GM12878 (cell line): ENCODE data around the gene COG4. TPM values are rescaled to one million over a fixed set of nuclear protein-coding genes. Genes with fewer than 3 reads are reported as not detected.

Source experiments
- ATAC-seq: fragments of 200-7000 bp; cut with Tn5 transposase; 3 replicates; pipeline ENCODE4 v1.9.1; 2020; ENCODE audit warnings: mild to moderate bottlenecking, moderate library complexity
- BruUV-seq: library from RNA; stranded (reverse); fragments of 400-500 nt; replicated peaks from 2 replicates; lab custom pipeline; 2021; lab: Mats Ljungman, UMichigan
- CTCF ChIA-PET: fragments of 300-600 bp; sonication (Branson Sonifier 250); formaldehyde crosslinking; extraction: SDS; loops from one replicate; lab custom pipeline; 2021; ENCODE audit warnings: inconsistent platforms; lab: Yijun Ruan, JAX
- POLR2A ChIA-PET: fragments of 350-600 bp; formaldehyde crosslinking; extraction: SDS; loops from one replicate; lab custom pipeline; 2021; ENCODE audit warnings: inconsistent platforms; lab: Charles Lee
- RAD21 ChIA-PET: fragments of 300-600 bp; sonication (Branson Sonifier 250); formaldehyde crosslinking; loops from one replicate; lab custom pipeline; 2023; ENCODE audit warnings: antibody characterized with exemption; ENCODE audit not compliant: unreplicated experiment; lab: Charles Lee
- SMC1A ChIA-PET: fragments of 300-600 bp; sonication (Branson Sonifier 250); formaldehyde crosslinking; loops from one replicate; lab custom pipeline; 2023; ENCODE audit not compliant: unreplicated experiment, uncharacterized antibody; lab: Charles Lee
- DNase-seq: peaks from one replicate; pipeline ENCODE4 v3.0.0-alpha.2; 2011; ENCODE audit warnings: low read depth, low spot score
- FAIRE-seq: peaks from 3 replicates; lab custom pipeline; 2011; peaks lifted over from hg19 to GRCh38; lab: Jason Lieb, UNC
- H2AFZ ChIP-seq: 2 replicates; pipeline ENCODE4 v1.6.0; 2011; ENCODE audit warnings: low read depth, low read length, control low read depth; ENCODE audit not compliant: control insufficient read depth
- H3K27ac ChIP-seq: 2 replicates; pipeline ENCODE4 v1.5.1; 2011; ENCODE audit warnings: control low read depth; ENCODE audit not compliant: control insufficient read depth, insufficient read depth
- H3K27me3 ChIP-seq, 2 experiments: replicated peaks in 1 of 2; 2 replicates each; pipeline versions ENCODE4 v1.6.0 to v1.6.1; 2011; ENCODE audit warnings: low read length in 1 of 2; ENCODE audit not compliant: control insufficient read depth in 2 of 2, insufficient read depth in 2 of 2
- H3K36me3 ChIP-seq, 2 experiments: 2 replicates each; pipeline ENCODE4 v1.5.1; 2011; ENCODE audit warnings: low read length in 1 of 2; ENCODE audit not compliant: control insufficient read depth in 2 of 2, insufficient read depth in 2 of 2
- H3K4me1 ChIP-seq: 2 replicates; pipeline ENCODE4 v1.6.1; 2011; ENCODE audit warnings: mild to moderate bottlenecking, low read length, moderate library complexity, mixed read lengths; ENCODE audit not compliant: control insufficient read depth, insufficient read depth
- H3K4me2 ChIP-seq: 2 replicates; pipeline ENCODE4 v1.6.0; 2011; ENCODE audit warnings: control low read depth; ENCODE audit not compliant: control insufficient read depth, insufficient read depth
- H3K4me3 ChIP-seq: fragments of 200-600 bp; sonication (generic); 2 replicates; pipeline ENCODE4 v1.5.1; 2016
- H3K79me2 ChIP-seq: 2 replicates; pipeline ENCODE4 v1.6.0; 2011; ENCODE audit warnings: low read length; ENCODE audit not compliant: control insufficient read depth, insufficient read depth
- H3K9ac ChIP-seq: 2 replicates; pipeline ENCODE4 v1.8.0; 2011; ENCODE audit warnings: low read length, control low read depth, mixed read lengths; ENCODE audit not compliant: control insufficient read depth, insufficient read depth
- H3K9me3 ChIP-seq: replicated peaks from 3 replicates; pipeline ENCODE4 v1.5.1; 2011; ENCODE audit warnings: mild to moderate bottlenecking, low read length; ENCODE audit not compliant: control insufficient read depth, insufficient read depth
- H4K20me1 ChIP-seq: 2 replicates; pipeline ENCODE4 v1.6.0; 2011; ENCODE audit not compliant: control insufficient read depth, insufficient read depth
- CREM ChIP-seq: IDR thresholded peaks from 2 replicates; pipeline ENCODE4 v1.6.1; 2014; ENCODE audit warnings: antibody characterized with exemption, low read depth
- GABPA ChIP-seq: IDR thresholded peaks from 2 replicates; pipeline ENCODE4 v1.6.1; 2014; ENCODE audit warnings: antibody characterized with exemption, low read depth, mild to moderate bottlenecking, inconsistent platforms
- GATAD2B ChIP-seq: fragments of 450-650 bp; conservative IDR thresholded peaks from 2 replicates; pipeline ENCODE4 v1.6.1; 2017; ENCODE audit warnings: low read depth, mild to moderate bottlenecking, moderate library complexity
- HDGF ChIP-seq: fragments of 450-650 bp; IDR thresholded peaks from 2 replicates; pipeline ENCODE4 v1.6.1; 2016; ENCODE audit warnings: antibody characterized with exemption
- IKZF1 ChIP-seq: fragments of 450-650 bp; conservative IDR thresholded peaks from 2 replicates; pipeline ENCODE4 v1.6.1; 2017; ENCODE audit warnings: antibody characterized with exemption, mild to moderate bottlenecking
- KAT2A ChIP-seq: conservative IDR thresholded peaks from 2 replicates; pipeline ENCODE4 v1.6.1; 2011; ENCODE audit warnings: low read depth, low read length; ENCODE audit not compliant: control insufficient read depth
- MYC ChIP-seq: IDR thresholded peaks from 2 replicates; pipeline ENCODE4 v1.6.1; 2011; ENCODE audit warnings: mild to moderate bottlenecking, low read length, moderate library complexity, inconsistent platforms; ENCODE audit not compliant: insufficient read depth, insufficient replicate concordance, insufficient read length, severe bottlenecking
- SMC3 ChIP-seq: IDR thresholded peaks from 2 replicates; pipeline ENCODE4 v1.6.1; 2011; ENCODE audit warnings: low read length, improper control_type of control experiment, borderline replicate concordance
- ZNF217 ChIP-seq: fragments of 450-650 bp; IDR thresholded peaks from 2 replicates; pipeline ENCODE4 v1.6.1; 2017; ENCODE audit warnings: antibody characterized with exemption, mild to moderate bottlenecking
- WGBS: methylation state at CpG from one replicate; pipeline ENCODE4 v1.1.6; 2016; ENCODE audit warnings: low lambda C conversion rate; ENCODE audit not compliant: insufficient replicate concordance, insufficient coverage; ENCODE audit errors: missing lambda C conversion rate; 5-methylcytosine and 5-hydroxymethylcytosine counted together
- in situ Hi-C: fragments of 300-500 bp; cut with MboI; formaldehyde crosslinking; loops from 9 replicates; pipeline ENCODE4 v1.14.3; 2018; ENCODE audit warnings: mixed read lengths
- intact Hi-C: fragments of 100-400 bp; cut with micrococcal nuclease; formaldehyde crosslinking; loops from one replicate; pipeline ENCODE4 v1.14.2; 2022; ENCODE audit not compliant: unreplicated experiment
- polyA plus RNA-seq, 11 experiments: library from polyadenylated mRNA; depleted of rRNA in 4 of 11; unstranded in 6 of 11; stranded (reverse) in 5 of 11; fragments of >200 nt; fragmentation: Nextera tagmentation in 4 of 11; fragmentation: Illumina TruSeq in 1 of 11; extraction: Ambion mirVana in 4 of 11; extraction: Trizol in 1 of 11; gene quantifications; 1 replicate in 1 of 11; 2 replicates in 10 of 11; pipeline versions ENCODE4 v1.2.1 to v1.2.3, GENCODE V29; 2011 to 2016; ENCODE audit warnings: inconsistent platforms in 2 of 11, missing spikeins in 2 of 11, low read depth in 1 of 11
- total RNA-seq, 4 experiments: library from RNA; depleted of rRNA in 3 of 4; stranded (reverse); fragments of >200 nt in 3 of 4; fragmentation: Illumina TruSeq in 1 of 4; extraction: Trizol in 1 of 4; gene quantifications; 2 replicates each; pipeline versions ENCODE4 v1.2.1 to v1.2.3, GENCODE V29; 2013 to 2021
- TF ChIP-seq, protein P1 (sequence below): IDR thresholded peaks from 2 replicates; pipeline ENCODE4 v1.6.1; 2012; ENCODE audit warnings: improper control_type of control experiment, low read depth, low read length; ENCODE audit not compliant: insufficient replicate concordance
- TF ChIP-seq, protein P2 (sequence below), 3 experiments: IDR thresholded peaks in 2 of 3; conservative IDR thresholded peaks in 1 of 3; 2 replicates each; pipeline ENCODE4 v1.5.1; 2011; ENCODE audit warnings: low read depth in 3 of 3, low read length in 3 of 3, mild to moderate bottlenecking in 3 of 3, control low read depth in 2 of 3, moderate library complexity in 2 of 3, inconsistent platforms in 1 of 3, mixed read lengths in 1 of 3; ENCODE audit not compliant: control insufficient read depth in 2 of 3, insufficient read depth in 1 of 3; ENCODE audit errors: extremely low read depth in 1 of 3

Gene COG4
- total and polyA plus RNA-seq, 10 of the 15 experiments (the other 5 are each of a cell fraction or from before 2014, with no cell fraction given): 7.0 to 57.7 (median 33.0) TPM

DNA sequence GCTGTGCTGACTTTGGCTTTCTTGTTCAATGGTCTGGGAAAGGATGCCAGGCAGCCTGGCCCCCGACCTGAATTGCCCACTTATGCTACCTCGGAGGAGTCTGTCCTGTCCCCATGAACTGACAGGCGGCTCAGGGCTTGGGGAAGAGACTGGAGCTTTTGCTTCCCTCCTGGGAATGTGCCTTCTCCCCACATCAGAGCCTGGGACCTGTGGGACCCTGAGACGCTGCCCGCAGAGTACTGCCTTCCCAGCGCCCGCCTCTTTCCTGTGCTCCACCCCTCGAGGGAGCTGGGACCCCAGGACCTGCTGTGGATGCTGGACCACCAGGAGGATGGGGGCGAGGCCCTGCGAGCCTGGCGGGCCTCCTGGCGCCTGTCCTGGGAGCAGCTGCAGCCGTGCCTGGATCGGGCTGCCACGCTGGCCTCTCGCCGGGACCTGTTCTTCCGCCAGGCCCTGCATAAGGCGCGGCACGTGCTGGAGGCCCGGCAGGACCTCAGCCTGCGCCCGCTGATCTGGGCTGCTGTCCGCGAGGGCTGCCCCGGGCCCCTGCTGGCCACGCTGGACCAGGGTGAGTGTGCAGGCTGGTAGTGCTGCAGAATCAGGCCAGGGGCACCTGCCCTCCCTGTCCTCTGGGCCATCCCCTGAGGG lies 50.4 kb downstream of the COG4 start (continued):
- TF ChIP-seq, protein P1, sequence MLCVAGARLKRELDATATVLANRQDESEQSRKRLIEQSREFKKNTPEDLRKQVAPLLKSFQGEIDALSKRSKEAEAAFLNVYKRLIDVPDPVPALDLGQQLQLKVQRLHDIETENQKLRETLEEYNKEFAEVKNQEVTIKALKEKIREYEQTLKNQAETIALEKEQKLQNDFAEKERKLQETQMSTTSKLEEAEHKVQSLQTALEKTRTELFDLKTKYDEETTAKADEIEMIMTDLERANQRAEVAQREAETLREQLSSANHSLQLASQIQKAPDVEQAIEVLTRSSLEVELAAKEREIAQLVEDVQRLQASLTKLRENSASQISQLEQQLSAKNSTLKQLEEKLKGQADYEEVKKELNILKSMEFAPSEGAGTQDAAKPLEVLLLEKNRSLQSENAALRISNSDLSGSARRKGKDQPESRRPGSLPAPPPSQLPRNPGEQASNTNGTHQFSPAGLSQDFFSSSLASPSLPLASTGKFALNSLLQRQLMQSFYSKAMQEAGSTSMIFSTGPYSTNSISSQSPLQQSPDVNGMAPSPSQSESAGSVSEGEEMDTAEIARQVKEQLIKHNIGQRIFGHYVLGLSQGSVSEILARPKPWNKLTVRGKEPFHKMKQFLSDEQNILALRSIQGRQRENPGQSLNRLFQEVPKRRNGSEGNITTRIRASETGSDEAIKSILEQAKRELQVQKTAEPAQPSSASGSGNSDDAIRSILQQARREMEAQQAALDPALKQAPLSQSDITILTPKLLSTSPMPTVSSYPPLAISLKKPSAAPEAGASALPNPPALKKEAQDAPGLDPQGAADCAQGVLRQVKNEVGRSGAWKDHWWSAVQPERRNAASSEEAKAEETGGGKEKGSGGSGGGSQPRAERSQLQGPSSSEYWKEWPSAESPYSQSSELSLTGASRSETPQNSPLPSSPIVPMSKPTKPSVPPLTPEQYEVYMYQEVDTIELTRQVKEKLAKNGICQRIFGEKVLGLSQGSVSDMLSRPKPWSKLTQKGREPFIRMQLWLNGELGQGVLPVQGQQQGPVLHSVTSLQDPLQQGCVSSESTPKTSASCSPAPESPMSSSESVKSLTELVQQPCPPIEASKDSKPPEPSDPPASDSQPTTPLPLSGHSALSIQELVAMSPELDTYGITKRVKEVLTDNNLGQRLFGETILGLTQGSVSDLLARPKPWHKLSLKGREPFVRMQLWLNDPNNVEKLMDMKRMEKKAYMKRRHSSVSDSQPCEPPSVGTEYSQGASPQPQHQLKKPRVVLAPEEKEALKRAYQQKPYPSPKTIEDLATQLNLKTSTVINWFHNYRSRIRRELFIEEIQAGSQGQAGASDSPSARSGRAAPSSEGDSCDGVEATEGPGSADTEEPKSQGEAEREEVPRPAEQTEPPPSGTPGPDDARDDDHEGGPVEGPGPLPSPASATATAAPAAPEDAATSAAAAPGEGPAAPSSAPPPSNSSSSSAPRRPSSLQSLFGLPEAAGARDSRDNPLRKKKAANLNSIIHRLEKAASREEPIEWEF: no peak
- TF ChIP-seq ZNF217: no peak
- no peak for TF ChIP-seq GABPA

DNA sequence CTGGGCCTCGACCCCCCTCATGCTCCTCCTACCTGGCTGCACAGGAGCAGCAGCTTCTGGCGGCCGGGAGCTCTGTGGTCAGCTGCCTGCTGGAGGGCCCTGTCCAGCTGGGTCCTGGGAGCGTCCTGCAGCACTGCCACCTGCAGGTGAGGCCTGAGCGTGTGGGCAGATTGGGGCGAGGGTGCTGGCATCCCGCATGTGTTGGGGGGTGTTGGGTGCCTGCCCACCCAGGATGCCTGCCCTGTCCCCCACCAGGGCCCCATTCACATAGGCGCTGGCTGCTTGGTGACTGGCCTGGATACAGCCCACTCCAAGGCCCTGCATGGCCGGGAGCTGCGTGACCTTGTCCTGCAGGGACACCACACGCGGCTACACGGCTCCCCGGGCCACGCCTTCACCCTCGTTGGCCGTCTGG lies 52.4 kb downstream of the COG4 start:
- DNase-seq (no peak), ATAC-seq (peak; percentile 26; the same call in 2 of the 3 replicates), FAIRE-seq (no peak)
- H3K4me1 ChIP-seq: peaks cover 9% of the 10 kb centered on the region
- no peaks in the 10 kb centered on the region for H3K9me3 ChIP-seq
- H4K20me1 ChIP-seq: no peaks in the 10 kb centered on the region
- RAD21 ChIA-PET: interaction anchor here (0.9 kb wide), 1 partner anchor 90 kb away, joined by 3 read pairs; no protein-coding TSS in a partner anchor
- no peak overlapping the region for H3K9ac ChIP-seq
- no peak overlapping the region for H3K4me2 ChIP-seq
- POLR2A ChIA-PET: interaction anchor here (1.5 kb wide), 1 partner anchor 39 kb away, joined by 3 read pairs; no protein-coding TSS in a partner anchor
- no peak overlapping the region for H2AFZ ChIP-seq
- H3K4me3 ChIP-seq: no peak overlapping the region
- no peaks in the 10 kb centered on the region; a peak in 1 of 4 replicates for H3K36me3 ChIP-seq
- H3K27ac ChIP-seq: no peak overlapping the region
- intact Hi-C loops: no loop called here
- in situ Hi-C loops: no loop called here
- 93% methylated on average over 17 of the region's 17 CpGs for WGBS
- H3K79me2 ChIP-seq: no peaks in the 10 kb centered on the region
- no TSS peak for BruUV-seq
- SMC1A ChIA-PET: interaction anchor here (0.9 to 1.4 kb wide), 3 partner anchors 9 to 62 kb away, joined by 3 read pairs; no protein-coding TSS in a partner anchor
- H3K27me3 ChIP-seq: no peaks in the 10 kb centered on the region
- CTCF ChIA-PET: interaction anchor here (0.9 to 1.0 kb wide), 2 partner anchors 13 to 141 kb away, joined by 3 read pairs; no protein-coding TSS in a partner anchor
- TF ChIP-seq CREM (no peak), HDGF (no peak), GATAD2B (no peak), SMC3 (peak; percentile 16; the same call in 1 of the 2 replicates), MYC (no peak), IKZF1 (no peak), KAT2A (no peak)
- TF ChIP-seq, protein P2, sequence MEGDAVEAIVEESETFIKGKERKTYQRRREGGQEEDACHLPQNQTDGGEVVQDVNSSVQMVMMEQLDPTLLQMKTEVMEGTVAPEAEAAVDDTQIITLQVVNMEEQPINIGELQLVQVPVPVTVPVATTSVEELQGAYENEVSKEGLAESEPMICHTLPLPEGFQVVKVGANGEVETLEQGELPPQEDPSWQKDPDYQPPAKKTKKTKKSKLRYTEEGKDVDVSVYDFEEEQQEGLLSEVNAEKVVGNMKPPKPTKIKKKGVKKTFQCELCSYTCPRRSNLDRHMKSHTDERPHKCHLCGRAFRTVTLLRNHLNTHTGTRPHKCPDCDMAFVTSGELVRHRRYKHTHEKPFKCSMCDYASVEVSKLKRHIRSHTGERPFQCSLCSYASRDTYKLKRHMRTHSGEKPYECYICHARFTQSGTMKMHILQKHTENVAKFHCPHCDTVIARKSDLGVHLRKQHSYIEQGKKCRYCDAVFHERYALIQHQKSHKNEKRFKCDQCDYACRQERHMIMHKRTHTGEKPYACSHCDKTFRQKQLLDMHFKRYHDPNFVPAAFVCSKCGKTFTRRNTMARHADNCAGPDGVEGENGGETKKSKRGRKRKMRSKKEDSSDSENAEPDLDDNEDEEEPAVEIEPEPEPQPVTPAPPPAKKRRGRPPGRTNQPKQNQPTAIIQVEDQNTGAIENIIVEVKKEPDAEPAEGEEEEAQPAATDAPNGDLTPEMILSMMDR (IDR thresholded peaks at IDR 0.05 in 2 of 3, conservative IDR thresholded peaks at IDR 0.05 in 1 of 3; ENCODE audit: control insufficient read depth in 2 of 3, extremely low read depth in 1 of 3, insufficient read depth in 1 of 3, low read depth in 3 of 3, low read length in 3 of 3): peak in 2 of 3 experiments; percentile 11 to 26; a peak in 1 of 6 replicates
